Liver (tissue), 3 donors: ENCODE data around the gene BGN.

Experiments used
- ATF3 ChIP-seq: IDR thresholded peaks from 2 replicates; pipeline ENCODE4 v1.6.1; 2016; ENCODE audit warnings: antibody characterized with exemption
- CTCF ChIP-seq: fragments of 150-350 bp; IDR thresholded peaks from 2 replicates; pipeline ENCODE4 v1.5.1; 2017; ENCODE audit warnings: improper control_type of control experiment, low read depth, low read length; ENCODE audit not compliant: missing input control
- EGR1 ChIP-seq, 2 donors: IDR thresholded peaks; 2 replicates each; pipeline ENCODE4 v1.6.1; 2016 to 2018; ENCODE audit warnings: antibody characterized with exemption in 2 of 2, low read depth in 2 of 2
- FOXA1 ChIP-seq: IDR thresholded peaks from 2 replicates; pipeline ENCODE4 v1.6.1; 2016; ENCODE audit warnings: antibody characterized with exemption
- HNF4G ChIP-seq: IDR thresholded peaks from 2 replicates; pipeline ENCODE4 v1.6.1; 2016; ENCODE audit warnings: antibody characterized with exemption
- MAX ChIP-seq: IDR thresholded peaks from 2 replicates; pipeline ENCODE4 v1.6.1; 2016; ENCODE audit warnings: antibody characterized with exemption
- NR2F2 ChIP-seq: IDR thresholded peaks from 2 replicates; pipeline ENCODE4 v1.6.1; 2016; ENCODE audit warnings: antibody characterized with exemption
- RAD21 ChIP-seq, 2 donors: IDR thresholded peaks; 2 replicates each; pipeline ENCODE4 v1.6.1; 2016; ENCODE audit warnings: antibody characterized with exemption in 2 of 2, mild to moderate bottlenecking in 2 of 2
- REST ChIP-seq: IDR thresholded peaks from 2 replicates; pipeline ENCODE4 v1.6.1; 2016; ENCODE audit warnings: antibody characterized with exemption, mild to moderate bottlenecking
- YY1 ChIP-seq: IDR thresholded peaks from 2 replicates; pipeline ENCODE4 v1.6.1; 2016; ENCODE audit warnings: antibody characterized with exemption, mild to moderate bottlenecking
- donor health status: healthy.
- donor health status: healthy.

GRCh38 chrX:153498453-153498852 lies 3.7 kb downstream of the BGN start:
- no peak for TF ChIP-seq YY1
- TF ChIP-seq CTCF: no peak
- TF ChIP-seq NR2F2: no peak
- no peak for TF ChIP-seq REST
- no peak for TF ChIP-seq ATF3
- no peak for TF ChIP-seq RAD21 (IDR thresholded peaks at IDR 0.05)
- TF ChIP-seq MAX: no peak
- TF ChIP-seq HNF4G: no peak
- no peak for TF ChIP-seq EGR1 (IDR thresholded peaks at IDR 0.05; ENCODE audit: low read depth in 2 of 2)
- no peak for TF ChIP-seq FOXA1
